CD4-positive, alpha-beta T cell treated with Interleukin-17A for 4 hours (primary cell): ENCODE measurements around the gene MARCKS.

ENCODE experiments used
- DNase-seq: peaks from one replicate; pipeline ENCODE4 v3.0.0-alpha.2; 2020; ENCODE audit warnings: mixed read lengths

The MARCKS gene

DNA sequence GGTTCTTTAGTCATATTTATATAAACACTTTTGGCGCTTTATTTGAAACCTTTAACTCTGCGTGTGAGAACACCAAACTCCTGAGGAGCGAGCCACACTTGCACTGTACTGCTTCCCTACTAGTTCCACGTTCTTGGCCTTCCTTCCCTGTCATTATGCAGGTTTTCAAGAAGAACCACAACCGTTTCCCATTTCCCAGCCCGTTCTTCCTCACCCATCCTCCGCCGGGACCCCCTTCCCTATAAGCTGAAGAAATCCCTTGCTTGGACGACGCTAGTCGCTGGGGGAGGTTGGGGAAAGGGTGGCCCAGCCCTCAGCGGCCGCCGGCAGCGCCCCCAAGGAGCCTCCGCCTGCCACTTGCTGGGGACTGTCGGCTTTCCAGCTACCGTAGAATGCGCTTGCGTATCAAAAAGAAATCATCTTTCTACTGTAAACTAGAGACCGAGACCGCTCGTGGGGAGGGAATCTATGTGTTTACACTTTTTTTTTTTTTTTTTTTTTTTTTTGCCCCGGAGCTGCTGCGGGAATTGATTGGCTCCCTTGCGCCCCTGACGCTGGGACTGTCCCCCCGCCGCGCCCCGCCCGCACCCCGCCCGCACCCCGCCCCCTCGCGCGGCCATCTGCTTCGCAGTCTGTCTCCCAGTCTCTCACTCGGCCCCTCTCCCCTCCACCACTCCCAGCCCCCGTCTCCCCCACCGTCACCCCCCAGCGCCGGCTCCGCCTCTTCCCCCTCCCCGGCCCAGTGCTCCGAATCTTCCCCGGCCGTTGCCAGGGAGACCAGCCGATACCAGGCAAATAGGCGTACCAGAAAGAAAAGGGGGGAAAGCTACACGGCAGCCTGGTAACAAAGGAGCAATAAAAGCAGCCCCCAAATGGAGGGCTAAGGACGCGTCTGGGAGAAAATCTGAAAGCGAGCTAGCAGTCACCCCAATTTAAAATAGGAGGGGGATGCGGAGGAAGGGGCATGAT is 2.3 kb upstream of the MARCKS start:
- DNase-seq = peak; percentile 32

DNA sequence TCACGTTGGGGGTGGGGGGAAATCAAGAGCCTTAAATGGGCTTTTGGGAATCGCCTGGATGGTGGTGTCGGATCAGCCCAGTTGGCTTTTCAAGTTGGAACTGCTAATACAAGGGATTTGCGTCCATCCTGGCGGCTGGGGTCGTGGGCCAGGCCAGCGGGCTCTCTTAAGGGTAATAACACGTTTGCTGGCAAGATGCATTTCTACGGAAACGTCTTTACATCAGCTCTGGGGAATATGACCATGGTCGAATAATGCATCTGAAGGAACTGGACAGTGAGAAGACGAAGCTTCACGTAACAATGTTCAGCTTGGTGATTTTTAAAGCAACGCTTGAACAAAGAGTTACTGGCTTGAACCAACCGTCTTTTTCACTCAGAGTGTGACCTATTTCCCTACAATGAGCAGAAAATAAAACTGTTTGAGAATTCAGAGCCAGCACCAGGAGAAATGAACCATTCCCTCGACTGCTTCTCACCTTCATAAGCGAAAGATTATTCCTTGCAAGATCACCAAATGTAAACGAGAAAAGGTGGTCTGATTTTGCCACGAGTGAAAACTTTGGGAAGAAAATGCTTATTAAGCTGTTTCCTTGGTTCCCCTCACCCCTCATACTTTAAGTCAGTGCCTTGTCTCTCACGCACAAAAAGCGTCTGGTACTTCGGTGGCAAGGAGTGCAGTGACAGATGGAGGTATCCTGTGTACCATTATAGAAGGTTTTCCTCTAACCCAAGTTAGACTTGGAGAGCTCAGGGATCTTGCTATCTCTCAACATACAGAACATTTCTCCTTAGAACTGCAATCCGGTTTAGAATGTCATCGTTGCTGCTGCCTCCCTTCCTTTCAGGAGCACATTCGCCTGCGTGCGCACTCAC is 1.4 kb upstream of the MARCKS start:
- peak; percentile 11 for DNase-seq

DNA sequence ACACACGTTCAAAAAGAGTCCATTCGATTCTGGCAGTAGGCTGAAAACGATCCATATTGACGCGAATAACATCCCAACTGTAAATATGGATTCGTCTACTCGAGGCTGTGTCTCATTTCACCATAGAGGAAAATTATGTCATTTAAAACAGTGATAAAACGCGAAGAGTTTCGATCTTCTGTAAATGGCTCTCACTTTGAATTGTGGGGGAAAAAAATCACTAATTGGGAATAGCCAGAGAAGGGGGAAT is 845 bp upstream of the MARCKS start:
- DNase-seq = no peak

DNA sequence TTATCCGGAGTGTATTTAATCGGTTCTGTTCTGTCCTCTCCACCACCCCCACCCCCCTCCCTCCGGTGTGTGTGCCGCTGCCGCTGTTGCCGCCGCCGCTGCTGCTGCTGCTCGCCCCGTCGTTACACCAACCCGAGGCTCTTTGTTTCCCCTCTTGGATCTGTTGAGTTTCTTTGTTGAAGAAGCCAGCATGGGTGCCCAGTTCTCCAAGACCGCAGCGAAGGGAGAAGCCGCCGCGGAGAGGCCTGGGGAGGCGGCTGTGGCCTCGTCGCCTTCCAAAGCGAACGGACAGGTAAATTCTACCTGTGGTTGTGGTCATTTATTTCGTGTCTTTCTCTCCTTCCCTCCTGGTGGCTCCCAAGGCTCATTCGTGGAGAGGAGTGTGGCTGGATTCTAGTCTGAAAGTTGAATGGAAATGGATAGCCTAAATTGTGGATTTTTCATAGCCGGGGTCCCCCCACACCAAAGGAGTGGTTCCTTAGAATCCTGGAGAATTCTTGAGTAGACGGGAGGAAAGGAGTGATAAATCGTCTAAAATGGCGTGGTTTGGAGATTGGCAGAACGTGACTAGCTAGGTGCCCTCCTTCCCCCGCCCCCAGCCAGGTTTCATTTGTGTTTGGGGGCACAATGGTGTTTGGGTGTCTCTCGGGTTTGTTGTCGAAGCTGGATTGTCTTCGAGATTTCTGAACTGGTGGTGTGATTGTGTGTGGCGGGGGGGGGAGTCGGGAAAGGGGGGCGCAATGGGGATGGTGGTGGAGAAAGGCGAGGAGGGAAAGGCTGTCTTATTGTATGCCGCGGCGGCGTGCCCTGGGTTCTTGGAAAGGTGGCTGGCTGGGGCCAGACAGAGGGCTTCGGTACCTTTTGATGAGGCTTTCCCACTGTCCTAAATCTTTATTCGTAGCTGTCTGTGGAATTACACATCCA is 673 bp downstream of the MARCKS start:
- DNase-seq = peak; percentile 7

DNA sequence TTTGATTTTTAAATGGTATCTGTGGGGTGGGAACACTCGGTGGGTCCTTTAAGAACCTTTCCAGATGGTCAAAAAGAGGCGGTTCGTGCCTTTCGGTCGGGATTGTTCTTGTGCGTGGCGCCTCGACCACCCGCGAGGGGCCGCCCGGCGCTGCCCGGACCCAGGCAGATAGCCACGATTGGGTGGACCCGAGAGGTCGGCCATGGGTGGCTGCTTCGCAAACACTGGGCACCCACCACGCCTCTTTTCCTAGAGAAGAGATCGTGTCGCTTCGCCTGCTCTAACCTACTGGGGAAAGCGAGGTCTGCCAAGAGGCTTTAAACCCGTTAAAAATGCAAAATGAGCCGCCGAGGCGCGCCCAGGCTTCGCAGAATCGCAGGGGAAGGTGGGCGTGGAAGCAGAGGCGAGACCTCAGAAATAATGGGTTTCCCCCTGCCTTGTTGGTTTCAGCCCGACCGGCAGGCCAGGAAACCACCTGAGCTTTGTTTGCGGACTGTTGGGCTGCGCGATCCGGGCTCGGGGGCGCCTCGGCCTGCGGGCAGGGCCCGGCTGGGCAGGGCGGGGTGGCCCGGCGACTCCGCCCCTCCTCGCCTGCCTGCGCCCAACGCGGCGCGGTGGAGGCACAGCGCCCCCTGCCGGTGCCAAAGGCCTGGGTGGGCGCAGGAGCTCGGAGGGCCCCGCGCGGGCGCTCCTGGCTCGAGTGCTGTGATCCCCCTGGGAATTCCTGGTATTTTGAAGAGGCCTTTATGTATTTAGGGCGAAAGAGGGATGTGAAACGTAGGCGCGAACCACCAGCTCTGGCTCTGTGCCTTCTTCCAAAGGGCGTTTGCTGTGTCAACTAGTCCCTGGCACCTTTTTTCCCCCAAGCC is 1.6 kb downstream of the MARCKS start:
- DNase-seq = peak; percentile 73

DNA sequence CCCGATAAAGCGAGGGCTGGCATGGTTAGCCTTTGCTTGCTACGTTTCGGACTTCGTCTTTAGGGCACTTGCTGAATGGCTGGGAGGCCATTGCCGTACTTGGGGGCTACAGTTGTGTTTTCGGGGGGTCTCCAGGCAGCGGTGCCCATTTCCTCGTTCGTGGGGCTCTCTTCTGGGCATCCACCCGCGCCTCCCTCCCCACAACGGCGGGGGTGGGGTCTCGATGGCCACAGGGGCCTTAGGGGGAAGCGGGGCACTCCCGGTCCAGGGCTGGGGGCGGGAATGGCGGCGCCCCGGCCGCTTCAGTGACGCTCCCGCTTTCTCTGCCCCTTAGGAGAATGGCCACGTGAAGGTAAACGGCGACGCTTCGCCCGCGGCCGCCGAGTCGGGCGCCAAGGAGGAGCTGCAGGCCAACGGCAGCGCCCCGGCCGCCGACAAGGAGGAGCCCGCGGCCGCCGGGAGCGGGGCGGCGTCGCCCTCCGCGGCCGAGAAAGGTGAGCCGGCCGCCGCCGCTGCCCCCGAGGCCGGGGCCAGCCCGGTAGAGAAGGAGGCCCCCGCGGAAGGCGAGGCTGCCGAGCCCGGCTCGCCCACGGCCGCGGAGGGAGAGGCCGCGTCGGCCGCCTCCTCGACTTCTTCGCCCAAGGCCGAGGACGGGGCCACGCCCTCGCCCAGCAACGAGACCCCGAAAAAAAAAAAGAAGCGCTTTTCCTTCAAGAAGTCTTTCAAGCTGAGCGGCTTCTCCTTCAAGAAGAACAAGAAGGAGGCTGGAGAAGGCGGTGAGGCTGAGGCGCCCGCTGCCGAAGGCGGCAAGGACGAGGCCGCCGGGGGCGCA is 2.4 kb downstream of the MARCKS start:
- DNase-seq = no peak

DNA sequence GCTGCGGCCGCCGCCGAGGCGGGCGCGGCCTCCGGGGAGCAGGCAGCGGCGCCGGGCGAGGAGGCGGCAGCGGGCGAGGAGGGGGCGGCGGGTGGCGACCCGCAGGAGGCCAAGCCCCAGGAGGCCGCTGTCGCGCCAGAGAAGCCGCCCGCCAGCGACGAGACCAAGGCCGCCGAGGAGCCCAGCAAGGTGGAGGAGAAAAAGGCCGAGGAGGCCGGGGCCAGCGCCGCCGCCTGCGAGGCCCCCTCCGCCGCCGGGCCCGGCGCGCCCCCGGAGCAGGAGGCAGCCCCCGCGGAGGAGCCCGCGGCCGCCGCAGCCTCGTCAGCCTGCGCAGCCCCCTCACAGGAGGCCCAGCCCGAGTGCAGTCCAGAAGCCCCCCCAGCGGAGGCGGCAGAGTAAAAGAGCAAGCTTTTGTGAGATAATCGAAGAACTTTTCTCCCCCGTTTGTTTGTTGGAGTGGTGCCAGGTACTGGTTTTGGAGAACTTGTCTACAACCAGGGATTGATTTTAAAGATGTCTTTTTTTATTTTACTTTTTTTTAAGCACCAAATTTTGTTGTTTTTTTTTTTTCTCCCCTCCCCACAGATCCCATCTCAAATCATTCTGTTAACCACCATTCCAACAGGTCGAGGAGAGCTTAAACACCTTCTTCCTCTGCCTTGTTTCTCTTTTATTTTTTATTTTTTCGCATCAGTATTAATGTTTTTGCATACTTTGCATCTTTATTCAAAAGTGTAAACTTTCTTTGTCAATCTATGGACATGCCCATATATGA is 3.2 kb downstream of the MARCKS start:
- DNase-seq = no peak

DNA sequence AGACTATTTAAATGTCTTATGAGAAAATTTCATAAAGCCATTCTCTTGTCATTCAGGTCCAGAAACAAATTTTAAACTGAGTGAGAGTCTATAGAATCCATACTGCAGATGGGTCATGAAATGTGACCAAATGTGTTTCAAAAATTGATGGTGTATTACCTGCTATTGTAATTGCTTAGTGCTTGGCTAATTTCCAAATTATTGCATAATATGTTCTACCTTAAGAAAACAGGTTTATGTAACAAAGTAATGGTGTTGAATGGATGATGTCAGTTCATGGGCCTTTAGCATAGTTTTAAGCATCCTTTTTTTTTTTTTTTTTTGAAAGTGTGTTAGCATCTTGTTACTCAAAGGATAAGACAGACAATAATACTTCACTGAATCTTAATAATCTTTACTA is 5.0 kb downstream of the MARCKS start:
- no peak for DNase-seq

DNA sequence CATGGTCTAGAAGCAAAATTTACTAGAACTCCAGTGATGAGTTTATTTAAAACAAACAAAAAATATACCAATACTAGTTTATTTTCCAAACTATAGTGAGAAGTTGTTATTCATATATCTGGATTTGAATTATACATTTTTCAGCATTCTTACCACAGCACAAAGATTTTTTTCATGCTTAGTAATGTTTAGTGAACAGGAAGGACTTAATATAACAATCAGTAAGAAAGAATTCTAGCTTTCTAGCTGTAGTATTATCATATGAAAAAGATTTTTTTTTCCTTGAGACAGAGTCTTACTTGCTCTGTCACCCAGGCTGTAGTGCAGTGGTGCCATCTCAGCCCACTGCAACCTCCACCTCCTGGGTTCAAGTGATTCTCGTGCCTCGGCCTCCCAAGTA is 13.8 kb downstream of the MARCKS start:
- no peak for DNase-seq

DNA sequence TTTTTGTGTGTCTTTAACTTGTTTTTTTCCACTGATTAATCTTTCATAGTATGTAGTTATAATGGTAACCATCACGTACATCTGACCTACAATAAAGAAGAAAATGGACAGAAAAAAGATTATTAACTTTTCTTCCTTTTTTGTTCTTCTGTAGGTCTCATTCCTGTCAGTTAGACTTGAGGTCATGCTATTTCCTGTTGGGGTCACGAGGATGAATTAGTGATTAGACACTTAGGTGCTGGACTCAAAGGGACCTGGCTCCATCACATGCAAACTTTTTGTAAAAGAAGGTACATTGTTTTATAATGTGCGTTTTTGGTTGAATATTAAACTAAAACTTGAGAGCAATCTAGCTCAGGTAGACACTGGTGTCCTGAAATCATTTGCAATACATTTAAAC is 14.8 kb downstream of the MARCKS start:
- DNase-seq = no peak

DNA sequence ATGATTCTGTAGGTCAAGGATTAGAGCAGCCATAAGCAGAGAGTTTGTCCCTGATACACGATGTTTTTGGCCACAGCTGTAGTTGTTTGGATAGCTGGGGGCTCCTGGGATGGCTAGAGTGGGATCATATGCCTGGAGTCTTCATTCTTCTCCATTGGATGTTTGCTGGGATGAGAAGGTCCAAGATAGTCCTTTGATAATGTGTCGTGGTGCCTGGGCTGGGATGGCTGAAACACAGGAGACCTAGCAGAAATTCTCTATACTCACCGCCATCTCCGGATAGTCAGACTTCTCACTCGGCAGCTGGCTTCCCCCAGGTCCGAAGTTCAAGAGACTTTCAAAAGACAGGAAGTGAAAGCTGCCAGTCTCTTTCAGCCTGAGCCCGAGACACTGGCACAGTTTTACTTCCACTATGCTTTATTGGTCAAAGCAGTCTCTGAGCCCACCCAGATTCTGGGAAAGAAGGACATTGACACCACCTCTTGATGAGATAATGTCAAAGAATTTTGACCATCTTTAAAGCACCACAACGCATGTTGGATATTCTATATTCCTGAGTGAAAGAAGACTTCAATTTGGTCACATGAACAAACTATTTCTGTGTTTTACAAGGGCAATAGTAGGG is 16.0 kb downstream of the MARCKS start:
- peak; percentile 18 for DNase-seq

DNA sequence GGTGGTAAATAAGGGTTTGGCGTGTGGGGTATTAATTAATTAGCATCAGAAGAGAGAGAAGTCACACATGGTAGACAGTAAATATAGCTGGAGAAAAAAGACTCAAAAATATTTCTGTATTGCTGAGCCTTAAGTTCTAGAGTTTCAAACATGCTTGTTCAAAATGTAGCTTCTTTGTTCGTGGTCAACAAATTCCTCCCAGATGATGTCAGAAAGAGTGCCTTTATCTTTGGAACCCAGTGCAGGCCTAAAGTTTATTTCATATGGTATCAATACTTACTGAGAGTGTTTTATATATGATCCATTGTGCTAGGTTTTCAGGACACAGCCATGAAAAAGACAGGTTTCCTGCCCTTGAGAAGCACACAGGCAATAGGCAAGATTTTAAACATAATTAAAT is 18.3 kb downstream of the MARCKS start:
- no peak for DNase-seq

DNA sequence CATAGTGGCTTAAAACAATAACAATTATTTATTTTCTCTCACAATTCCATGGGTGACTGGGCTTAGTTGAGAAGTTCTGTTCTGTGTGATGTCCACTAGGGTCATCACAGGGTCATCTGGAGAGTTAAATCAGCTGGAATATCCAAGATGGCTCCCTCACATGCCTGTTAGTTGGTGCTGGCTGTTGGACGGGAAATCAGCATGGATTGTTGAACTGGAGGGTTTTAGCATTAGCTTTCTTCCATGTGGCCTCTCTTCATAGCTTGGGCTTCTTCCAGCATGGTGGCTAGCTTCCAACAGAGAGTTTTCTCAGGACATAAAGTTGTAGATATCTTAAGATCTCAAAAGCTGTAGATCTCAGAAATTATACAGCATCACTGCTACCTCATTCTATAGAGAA is 19.6 kb downstream of the MARCKS start:
- no peak for DNase-seq

DNA sequence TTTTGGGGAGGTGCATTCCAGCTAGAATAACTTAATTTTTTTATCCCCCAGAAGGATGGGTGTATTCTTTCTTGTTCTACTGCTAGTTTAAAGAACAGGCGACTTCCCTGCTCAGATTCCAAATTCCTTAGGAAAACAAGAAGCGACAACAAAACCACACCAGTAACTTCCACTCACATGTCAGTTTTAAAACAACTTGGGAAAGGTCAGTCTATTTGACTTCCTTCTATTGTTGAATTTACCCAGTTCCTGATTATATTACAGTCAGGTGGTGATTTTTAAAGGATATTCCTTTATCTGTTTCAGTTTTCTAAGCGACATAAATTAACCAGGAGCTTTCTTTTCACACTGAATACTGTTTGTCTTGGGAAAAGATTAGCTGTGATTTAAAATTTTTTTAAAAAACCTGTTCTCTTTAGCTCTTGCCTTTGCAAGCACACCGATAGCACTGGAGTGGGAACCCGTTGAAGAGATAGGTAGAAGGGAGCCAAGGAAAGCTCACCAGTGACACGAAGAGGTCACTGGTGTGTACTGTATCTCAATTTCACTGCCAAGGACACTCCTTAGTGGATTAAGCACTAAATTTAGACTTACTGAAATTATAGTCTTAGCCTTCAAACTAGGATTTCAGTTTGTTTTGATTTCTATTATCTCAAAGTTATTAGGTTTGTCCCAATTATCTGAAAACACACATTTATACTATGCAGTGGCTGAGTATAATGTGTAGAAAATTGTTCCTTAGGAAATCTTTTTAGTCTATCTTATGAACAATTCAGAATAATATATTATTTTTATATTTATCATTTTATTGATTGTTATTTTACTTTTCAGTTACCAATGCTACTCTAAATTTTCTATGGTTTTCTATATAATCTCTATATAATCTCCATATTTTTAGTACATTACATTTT is 22.3 kb downstream of the MARCKS start:
- peak; percentile 4 for DNase-seq

DNA sequence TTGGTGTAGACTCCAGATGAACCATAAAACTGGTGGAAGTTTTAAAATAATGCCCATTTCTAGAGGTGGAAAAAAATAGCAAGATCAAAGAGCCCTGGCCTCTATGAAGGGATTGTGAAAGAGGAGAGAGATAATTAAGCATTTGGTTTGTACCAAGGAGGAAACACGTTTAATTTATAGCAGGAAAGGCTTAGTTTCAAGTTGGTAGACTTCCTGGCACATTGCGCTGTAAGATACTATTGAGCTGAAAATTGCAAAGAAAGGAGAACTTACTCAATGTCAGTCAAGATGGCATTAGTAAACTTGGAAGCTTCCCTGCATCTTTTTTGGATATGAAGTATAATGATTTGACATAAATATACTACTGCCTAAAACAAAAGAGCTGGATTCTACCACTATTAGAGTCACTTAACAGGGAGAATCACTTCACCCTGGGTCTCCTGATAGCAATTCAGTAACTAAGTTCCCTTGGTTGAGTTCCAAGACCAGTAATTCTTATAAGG is 24.4 kb downstream of the MARCKS start:
- DNase-seq = no peak

DNA sequence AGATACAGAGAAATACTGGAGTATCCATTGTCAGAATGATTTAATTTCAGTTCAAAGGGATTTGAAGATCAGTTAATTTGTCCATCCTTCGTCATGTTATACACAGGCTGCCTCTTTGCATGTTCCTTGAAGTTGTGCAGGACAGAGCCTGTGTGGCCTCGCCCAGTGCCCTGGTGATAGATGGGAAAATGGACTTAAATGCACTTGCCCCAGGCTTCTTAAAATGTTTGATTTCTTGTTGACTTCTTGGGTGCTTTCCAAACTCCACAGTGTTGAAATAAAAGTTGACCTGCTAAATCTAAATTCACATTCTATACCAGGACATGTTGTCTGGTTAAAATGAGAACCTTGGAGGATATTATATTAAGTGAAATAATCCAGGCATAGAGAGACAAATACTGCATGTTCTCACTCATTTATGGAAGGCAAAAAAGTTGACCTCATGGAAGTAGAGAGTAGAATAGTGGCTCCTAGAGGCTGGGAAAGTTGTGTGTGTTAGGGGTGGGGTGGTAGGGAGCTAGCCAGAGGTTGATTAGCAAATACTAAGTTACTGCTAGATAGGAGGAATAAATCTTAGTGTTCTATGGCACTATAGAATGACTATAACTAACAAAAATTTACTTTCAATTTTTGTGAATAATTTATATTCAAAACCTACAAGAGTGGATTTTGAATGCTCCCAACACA is 25.3 kb downstream of the MARCKS start:
- no peak for DNase-seq

DNA sequence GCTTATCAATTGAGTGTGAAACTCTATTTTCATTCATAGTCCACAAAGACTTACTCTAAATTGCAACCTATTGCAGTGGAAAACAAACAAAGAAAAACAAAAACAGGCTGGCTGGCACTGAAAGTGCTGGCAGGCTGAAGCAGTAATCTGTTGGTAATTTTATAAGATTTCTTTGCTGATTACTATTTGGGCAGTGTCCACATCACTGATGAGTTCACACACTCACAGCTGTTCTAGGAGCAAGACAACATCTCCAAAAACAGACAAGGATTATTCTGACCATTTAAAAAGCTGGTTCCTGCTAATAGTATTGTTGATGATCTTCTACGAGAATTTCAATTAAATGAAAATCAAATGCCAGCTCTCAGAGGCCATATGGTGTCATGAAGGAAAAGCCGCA is 26.9 kb downstream of the MARCKS start:
- DNase-seq = no peak

DNA sequence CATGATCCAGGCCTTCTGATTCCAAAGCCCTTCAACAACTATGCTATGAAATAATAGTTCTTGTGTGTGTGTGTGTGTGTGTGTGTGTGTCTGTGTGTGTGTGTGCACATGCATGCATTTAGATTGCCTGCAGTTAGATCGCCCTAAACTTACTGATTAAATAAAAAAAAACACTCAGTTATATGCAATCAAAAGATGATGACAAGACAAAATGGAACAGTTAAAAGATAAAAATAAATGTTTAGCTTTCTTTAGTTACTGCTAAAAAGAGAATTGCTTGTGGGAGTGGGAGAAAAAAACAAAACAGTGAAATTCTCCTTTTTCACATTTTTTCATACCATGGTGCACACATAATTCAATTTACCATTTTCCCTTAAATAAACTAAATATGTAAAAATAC is 29.4 kb downstream of the MARCKS start:
- no peak for DNase-seq
